Measurements from ENCODE around the gene MCC.
A peak's percentile ranks its signal among the peaks of the same experiment; 100 is the strongest.

MCC gene

DNA sequence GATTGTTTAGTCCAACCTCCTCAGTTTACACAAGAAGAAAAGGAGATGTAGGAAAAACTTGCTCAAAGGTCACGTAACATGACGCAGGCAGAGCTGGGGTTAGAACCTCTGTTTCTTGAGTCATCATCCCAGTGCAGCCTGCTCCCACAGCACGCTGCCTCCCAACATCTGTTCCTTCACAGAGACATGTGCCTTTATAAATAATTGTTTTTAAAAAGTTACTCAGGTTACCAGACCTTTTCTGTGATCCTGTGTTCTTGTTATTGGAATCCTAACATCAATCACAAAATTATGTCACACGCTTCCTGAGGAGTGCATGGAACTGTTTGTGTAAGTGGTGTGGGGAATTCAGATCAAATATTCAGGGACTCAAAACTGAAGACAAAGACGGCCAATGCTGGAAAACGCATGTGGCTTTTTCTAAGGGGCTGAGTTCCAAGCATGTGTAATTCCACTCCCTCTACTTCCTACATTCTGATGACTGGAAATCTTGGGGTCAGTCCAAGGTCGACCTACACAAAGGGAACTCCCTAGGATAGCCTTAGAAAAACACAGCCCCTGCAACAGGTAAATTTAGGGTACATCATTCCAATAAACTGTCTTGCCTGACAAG, 237.8 kb downstream of the MCC start (continued):
- 0 out of 2 replicates have a peak, but pooled peaks have one; percentile 33 for TF ChIP-seq ZNF629 (tag by site-specific recombination; IDR thresholded peaks at IDR 0.05)
- TF ChIP-seq ZNF600 (tag by site-specific recombination; IDR thresholded peaks at IDR 0.05), result 0 out of 2 replicates have a peak, but pooled peaks have one; percentile 19
- TF ChIP-seq ZNF624 (tag by site-specific recombination; IDR thresholded peaks at IDR 0.05), result no peak
- TF ChIP-seq ZNF530 (tag by site-specific recombination; IDR thresholded peaks at IDR 0.05; ENCODE audit: low read depth), result no peak
- no peak for TF ChIP-seq ZNF416 (tag by site-specific recombination; IDR thresholded peaks at IDR 0.05)
- TF ChIP-seq ZNF426 (tag by site-specific recombination; IDR thresholded peaks at IDR 0.05), result no peak
- TF ChIP-seq ZNF157 (tag by site-specific recombination; IDR thresholded peaks at IDR 0.05), result no peak
- no peak for TF ChIP-seq ZNF48 (tag by site-specific recombination; IDR thresholded peaks at IDR 0.05)
- peak; percentile 81 for TF ChIP-seq SCRT2 (tag by site-specific recombination; IDR thresholded peaks at IDR 0.05)
- TF ChIP-seq ZNF585B (tag by site-specific recombination; IDR thresholded peaks at IDR 0.05), result no peak
- TF ChIP-seq ZNF341 (tag by site-specific recombination; IDR thresholded peaks at IDR 0.05; ENCODE audit: low read depth), result no peak
- no peak for TF ChIP-seq ZNF580 (tag by site-specific recombination; IDR thresholded peaks at IDR 0.05)
- no peak for TF ChIP-seq ZNF174 (tag by site-specific recombination; IDR thresholded peaks at IDR 0.05)
- no peak for TF ChIP-seq ZNF555 (tag by site-specific recombination; conservative IDR thresholded peaks at IDR 0.05)
- TF ChIP-seq ZNF155 (tag by site-specific recombination; IDR thresholded peaks at IDR 0.05), result no peak
- TF ChIP-seq ZNF610 (tag by site-specific recombination; IDR thresholded peaks at IDR 0.05; ENCODE audit: borderline replicate concordance), result no peak
- no peak for TF ChIP-seq ZFP69B (tag by site-specific recombination; IDR thresholded peaks at IDR 0.05)
- TF ChIP-seq ZFHX2 (tag by site-specific recombination; conservative IDR thresholded peaks at IDR 0.05), result 0 out of 2 replicates have a peak, but pooled peaks have one; percentile 19
- TF ChIP-seq HOXA7 (CRISPR knock-in tag; IDR thresholded peaks at IDR 0.05; ENCODE audit: borderline replicate concordance), result no peak
- TF ChIP-seq, protein P1, sequence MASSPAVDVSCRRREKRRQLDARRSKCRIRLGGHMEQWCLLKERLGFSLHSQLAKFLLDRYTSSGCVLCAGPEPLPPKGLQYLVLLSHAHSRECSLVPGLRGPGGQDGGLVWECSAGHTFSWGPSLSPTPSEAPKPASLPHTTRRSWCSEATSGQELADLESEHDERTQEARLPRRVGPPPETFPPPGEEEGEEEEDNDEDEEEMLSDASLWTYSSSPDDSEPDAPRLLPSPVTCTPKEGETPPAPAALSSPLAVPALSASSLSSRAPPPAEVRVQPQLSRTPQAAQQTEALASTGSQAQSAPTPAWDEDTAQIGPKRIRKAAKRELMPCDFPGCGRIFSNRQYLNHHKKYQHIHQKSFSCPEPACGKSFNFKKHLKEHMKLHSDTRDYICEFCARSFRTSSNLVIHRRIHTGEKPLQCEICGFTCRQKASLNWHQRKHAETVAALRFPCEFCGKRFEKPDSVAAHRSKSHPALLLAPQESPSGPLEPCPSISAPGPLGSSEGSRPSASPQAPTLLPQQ (tag by site-specific recombination; IDR thresholded peaks at IDR 0.05), result no peak
- no peak for TF ChIP-seq ELK4 (IDR thresholded peaks at IDR 0.05; ENCODE audit: borderline replicate concordance, low read depth, low read length)
- no peak for TF ChIP-seq ZNF501 (tag by site-specific recombination; IDR thresholded peaks at IDR 0.05)
- no peak for TF ChIP-seq ZNF623 (tag by site-specific recombination; IDR thresholded peaks at IDR 0.05)

- no peaks in the 10 kb centered on the region for H3K36me3 ChIP-seq (ENCODE audit: control insufficient read depth in 2 of 2, insufficient read depth in 1 of 2, low read length in 2 of 2)
- peaks cover 27% of the 10 kb centered on the region for H3K4me1 ChIP-seq (ENCODE audit: control insufficient read depth, insufficient read depth, low read length)
- no peak overlapping the region for H3K27ac ChIP-seq (ENCODE audit: extremely low read depth, low read depth, low read length)
- no peak for TF ChIP-seq ZNF433 (tag by site-specific recombination; IDR thresholded peaks at IDR 0.05; ENCODE audit: low read depth)
- no peak for TF ChIP-seq ZFP37 (tag by site-specific recombination; IDR thresholded peaks at IDR 0.05)
- no peak overlapping the region for H3K4me3 ChIP-seq (ENCODE audit: low read depth, low read length)
- ChIA-PET CTCF (no interaction called here), POLR2A (interaction anchor here (1.1 kb wide), 1 partner anchor 15 kb away, joined by 4 read pairs; no protein-coding TSS in a partner anchor)
- H3K9me3 ChIP-seq (ENCODE audit: control insufficient read depth, insufficient read depth, low read depth, low read length), result no peaks in the 10 kb centered on the region
Observed at GRCh38 chr5:113249206-113249605, 239.0 kb downstream of the MCC start.
